ENCODE measurements around the gene LDLRAD1.
"Not testable (repeated sequence)": the region's sequence is repeated elsewhere in the genome, so short reads cannot be mapped to it uniquely, and the experiment has no call there.

LDLRAD1 gene

DNA sequence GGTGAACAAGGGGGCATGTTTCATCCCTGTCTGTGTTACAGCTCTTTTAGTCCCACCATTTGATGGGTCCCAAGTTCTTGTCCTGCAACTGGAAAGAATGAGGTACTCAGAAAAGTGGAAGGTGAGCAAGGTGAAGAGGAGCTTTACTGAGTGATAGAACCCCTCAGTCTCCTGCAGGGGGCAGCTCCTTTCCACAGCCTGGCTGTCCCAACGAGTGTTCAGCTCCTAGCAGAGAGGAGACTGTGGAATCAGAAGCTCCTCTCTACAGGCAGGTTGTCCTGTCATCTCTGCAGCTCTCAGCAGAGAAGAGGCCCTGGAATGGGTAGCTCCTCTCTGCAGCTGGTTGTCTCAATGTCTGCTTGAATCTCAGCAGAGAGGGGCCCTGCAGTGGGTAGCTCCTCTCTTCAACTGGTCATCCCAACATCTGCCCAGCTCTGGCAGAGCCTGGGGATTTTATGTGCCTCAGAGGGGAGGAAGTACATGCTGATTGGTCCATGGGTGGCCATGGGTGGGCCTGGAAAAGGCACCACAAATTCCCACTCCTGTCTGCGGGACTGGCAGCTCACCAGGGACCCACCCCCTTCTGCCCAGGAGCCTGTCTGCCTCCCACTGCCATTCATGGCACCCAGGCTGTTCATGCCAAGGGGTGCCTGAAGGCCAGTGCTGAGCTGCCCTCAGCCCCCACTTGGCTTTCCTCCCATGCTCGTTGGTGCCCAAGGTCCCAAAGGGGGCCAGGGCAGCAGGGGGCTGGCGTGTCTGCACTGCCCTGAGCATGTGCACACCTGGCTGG lies 25.7 kb downstream of the LDLRAD1 start:
- DNase-seq, result no peak

DNA sequence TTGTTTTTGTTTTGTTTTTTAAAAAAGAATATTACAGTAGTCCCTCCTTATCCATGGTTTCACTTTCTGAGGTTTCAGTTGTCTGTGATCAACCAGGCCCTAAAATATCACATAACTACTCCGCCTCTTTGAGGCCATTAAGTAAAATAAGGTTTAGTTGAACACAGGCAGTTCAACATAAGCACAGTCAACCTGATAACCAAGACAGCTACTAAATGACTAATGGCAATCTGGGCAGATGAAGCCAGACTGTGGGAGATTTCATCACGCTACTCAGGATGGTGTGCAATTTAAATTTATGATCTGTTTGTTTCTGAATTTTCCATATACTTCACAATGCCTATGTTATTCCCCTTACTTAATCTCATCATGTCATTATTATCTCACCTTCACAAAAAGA lies 30.1 kb downstream of the LDLRAD1 start:
- DNase-seq, result no peak

DNA sequence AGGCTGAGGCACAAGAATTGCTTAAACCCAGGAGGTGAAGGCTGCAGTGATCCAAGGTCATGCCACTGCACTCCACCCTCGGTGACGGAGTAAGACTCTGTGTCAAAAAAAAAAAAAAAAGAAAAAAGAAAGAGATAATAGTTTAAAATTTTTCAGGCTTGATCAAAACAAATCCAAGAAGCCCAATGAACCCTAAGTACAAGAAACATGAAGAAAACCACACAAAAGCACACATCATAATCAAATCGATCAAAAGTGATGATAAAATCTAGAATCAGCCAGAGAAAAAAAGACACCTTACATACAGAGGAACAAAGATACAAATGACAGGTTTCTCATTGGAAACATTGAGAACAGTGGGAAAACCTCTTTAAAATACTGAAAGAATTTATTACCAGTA lies 31.5 kb downstream of the LDLRAD1 start:
- DNase-seq, result no peak

DNA sequence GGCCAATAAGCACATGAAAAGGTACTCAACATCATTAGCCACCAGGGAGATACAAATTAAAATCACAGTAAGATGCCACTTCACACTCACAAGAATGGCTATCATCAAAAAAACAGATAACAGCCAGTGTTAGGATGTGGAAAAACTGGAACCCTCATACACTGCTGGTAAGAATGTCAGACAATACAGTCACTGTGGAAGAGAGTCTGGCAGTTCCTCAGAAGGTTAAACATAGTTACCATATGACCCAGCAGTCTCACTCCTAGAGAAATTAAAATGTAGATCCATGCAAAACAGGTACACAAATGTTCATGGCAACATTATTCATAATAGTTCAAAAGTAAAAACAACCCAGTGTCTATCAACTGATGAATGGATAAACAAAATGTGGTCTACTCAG lies 33.3 kb downstream of the LDLRAD1 start:
- no peak for DNase-seq

DNA sequence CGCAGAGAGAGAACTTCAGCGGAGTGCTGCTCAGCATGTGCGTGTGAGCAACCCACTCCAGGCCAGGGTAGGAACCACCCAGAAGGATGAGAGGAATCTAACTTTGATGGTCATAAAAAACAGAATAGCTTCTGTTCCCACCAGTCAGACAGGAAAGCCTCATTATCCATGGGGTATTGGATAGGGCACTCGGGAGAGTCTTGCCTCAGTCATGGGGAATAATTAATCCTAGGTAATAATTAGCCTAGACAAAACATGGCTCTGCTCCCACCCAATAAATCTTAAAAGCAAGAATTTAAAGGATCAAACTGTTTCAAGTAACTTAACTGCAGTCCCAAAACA lies 35.3 kb downstream of the LDLRAD1 start:
- no peak for DNase-seq

DNA sequence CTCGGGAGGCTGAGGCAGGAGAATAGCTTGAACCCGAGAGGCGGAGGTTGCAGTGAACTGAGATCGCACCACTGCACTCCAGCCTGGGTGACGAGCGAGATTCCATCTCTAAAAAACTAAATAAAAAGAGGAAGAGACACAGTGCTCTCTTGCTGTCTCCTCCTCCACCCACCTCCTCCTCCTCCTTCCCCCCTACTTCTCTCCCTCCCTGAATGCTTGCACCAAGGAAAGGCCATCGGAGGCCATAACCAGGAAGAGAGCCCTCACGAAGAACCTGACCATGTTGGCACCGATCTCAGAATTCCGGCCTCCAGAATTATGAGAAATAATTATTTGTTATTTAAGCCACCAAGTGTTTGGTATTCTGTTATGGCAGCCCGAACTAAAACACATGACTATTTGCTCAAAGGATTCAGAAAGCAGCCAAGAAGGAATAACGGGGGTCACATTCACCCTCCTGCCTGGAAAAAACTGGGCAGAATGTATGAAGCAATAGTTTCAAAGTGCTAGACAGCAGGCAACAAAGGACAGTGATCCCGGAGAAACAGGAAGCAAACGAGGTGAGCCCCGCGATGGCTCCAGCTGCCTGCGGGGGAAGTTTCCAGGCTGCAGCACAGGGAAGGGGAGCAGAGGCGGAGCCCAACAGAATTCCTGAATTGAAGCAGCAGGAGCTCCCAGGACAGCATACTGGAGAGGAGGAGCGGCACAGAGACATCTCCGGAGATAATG lies 35.8 kb downstream of the LDLRAD1 start:
- DNase-seq, result peak; percentile 69

DNA sequence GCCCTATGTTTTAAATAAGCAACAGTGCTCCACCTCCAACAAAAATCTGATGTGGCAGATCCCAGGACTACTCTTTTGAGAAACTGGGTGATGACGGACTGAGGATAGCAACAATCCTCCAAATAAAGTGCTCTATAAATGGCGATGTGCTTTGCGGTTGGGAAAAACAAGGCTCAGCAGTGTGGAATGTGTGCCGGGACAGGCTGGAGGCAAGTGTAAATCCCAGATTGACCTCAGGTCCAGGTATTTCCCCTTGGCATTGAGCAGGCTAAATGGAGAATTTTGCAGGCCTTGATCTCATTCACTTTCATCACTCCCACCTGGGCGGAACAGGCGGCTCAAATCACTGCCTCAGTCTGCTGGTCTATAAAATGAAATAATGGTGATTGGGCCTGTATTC lies 36.8 kb downstream of the LDLRAD1 start:
- DNase-seq, result no peak

DNA sequence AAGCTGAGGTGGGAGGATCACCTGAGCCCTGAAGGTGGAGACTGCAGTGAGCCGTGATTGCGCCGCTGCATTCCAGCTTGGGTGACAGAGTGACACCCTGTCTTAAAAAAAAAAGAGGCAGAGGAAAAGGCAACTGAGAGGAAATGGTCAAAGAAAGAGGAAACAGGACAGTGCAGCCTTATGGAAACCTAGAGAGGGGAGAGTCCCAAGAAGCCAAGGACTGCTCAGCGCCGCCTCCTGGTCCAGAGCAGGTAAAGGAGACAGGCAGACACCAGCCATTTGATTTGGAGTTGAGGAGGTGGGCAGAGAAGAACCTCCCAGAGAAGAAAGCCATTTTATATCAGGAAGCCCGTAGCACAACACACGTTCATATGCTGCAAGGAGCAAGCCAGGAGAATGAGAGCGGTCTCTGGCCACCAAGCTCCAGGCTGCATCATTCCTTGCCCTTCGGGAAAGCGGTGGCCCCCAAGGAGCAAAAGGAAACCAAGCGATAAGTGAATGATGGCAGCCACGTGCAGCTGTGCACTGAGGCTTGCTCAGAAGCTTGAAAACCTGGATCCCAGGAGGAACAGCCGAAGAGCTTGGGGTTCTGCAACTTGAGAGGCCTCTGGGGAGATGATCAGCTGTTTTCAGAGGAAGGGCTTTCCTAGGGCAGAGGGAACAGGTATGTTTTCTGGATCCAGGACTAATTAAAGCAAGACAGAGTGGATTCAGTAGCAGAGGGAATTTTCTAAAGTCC lies 38.1 kb downstream of the LDLRAD1 start:
- DNase-seq, result no peak

DNA sequence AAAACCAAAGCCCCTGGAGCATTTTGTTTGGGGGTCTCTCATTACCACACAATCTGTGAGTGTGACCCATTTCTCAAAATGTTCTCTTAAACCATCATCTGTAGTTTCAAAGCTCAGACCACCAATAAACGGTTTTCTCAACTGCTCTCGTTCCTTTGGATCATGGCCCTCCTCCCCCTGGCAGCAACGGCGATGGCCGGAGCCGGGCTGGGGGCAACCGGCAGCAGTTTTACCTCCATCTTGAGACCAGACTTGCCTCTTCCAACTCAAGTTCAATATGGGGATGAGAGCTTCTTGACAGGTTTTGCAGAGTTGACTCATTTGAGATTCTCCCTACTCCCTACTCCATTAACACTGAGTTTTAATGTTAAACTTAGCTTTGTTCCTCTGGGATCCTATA lies 42.1 kb downstream of the LDLRAD1 start:
- DNase-seq, result no peak

DNA sequence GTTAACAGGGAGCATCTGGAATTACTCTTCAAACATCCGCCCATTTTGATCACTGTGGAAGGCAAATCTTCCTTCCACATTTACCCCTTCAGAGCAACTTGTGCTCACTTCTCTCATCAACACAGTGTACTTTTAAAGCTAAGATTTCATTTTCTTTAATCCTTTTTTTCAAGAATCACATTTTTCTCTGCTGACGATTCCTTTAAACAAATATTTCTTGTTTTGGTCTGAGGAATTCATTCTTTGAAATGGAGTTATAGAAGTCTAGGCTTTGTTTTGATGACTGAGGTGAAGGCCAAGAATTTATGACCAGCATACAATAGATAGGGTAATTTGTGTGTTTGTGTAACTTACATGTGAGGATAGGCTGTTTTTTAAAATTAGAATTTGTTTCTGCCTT lies 46.3 kb downstream of the LDLRAD1 start:
- DNase-seq, result no peak

DNA sequence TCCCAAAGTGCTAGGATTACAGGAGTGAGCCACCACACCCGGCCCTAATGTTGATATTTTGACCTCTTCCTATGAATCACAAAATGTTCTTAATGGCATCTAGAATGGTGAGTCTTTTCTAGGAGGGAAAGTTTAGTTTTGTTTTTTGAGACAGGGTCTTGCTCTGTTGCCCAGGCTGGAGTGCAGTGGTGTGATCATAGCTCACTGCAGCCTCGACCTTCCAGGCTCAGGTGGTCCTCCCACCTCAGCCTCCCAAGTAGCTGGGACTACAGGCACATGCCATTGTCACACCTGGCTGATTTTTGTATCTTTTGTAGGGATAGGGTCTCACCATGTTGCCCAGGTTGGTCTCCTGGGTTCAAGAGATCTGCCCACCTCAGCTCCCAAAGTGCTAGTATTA lies 48.7 kb downstream of the LDLRAD1 start:
- DNase-seq, result not testable (repeated sequence)

DNA sequence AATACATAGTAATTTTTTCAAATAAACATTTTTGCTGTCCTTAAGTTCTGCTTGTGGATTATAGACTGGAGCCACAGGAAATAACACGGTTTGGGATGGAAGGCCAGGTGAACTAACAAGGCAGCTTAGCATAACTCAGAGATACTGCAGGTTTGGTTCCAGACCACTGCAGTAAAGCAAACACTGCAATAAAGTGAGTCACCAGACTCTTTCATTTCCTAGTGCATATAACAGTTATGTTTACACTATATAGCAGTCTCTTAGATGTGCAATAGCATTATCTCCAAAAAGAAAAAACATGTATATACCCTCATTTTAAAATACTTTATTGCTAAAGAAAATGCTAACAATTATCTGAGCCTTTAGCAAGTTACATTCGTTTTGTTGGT lies 49.9 kb downstream of the LDLRAD1 start:
- DNase-seq, result no peak

DNA sequence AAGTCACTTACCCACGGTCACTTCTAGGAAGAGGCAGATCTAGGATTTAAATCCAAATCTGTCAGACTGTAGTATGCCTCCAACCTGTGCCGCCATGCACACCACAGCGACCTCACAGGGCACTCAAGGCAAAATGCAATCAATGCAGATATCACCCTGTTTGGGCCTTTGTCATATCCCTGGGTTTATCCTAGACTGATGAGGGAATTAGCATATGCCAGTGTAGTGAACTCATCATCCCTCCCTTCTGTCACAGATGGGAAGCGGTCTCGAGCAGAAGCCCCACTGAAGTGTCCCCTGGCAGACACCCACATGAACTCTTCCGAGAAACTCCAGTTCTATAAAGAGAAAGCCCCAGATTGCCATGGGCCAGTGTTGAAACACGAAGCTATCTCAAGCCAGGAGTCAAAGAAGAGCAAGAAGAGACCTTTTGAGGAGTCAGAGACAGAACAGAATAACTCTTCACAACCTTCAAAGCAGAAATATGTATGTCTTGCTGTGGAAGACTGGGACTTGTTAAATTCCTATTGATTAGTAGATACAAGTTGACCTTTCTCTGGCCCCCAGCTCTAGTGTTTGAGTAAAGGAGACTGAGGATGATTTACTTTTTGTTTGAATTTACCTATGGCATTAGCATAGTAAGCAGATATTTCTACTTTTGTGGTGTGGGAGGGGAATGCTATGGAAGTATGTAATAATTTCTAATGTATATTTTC lies 50.4 kb downstream of the LDLRAD1 start:
- DNase-seq, result no peak

DNA sequence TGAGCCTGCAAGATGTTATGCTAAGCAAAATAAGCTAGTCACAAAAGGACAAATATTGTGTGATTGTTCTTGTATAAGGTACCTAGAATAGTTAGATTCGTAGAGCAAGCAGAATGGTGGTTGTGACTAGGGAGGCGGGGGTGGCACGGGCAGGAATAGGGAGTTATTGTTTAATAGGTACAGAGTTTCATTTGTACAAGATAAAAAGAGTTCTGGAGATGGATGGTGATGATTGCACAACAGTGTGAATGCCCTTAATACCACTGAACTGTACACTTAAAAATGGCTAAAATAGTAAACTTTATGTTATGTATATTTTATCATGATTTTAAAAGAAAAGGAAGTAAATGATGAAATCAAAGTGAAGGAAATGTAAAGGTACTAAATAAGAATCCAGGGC lies 51.2 kb downstream of the LDLRAD1 start:
- no peak for DNase-seq

DNA sequence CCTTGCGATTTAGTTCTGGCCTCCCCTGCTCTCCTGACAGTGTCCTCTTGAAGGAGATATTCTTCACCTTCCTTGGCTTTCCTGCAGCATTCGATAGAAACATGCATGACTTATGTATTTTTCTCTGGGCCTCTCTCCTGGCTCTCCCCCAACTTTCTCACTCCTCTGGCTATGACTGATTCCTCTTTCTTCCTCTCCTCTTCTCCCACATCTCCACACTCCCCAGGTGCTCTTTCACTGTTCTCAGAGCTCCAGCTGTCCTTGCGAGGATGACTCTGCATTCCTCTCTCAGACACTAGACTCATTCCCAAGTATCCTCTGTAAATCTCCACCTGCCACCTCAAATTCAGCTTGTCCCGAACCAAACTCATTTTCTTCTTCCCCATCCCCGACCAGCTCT lies 53.9 kb downstream of the LDLRAD1 start:
- no peak for DNase-seq

DNA sequence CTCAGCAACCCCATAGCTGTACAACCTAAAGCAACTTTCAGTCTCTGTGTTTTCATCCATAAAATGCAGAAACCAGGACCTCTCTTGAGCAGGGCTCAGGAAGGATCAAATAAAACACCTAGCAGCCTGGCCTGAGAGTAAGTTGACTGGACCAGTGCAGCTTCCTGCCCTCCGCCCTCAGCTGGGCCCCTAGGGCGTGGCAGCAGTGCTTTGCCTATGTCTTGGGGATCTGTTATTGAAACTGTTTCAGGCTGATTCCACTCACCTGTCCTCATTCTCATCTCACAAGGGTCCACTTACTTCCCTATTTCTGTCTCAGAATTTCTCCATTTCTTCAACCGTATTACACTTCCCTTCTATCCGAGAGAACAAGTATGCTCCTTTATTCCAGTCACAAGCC lies 54.5 kb downstream of the LDLRAD1 start:
- no peak for DNase-seq

DNA sequence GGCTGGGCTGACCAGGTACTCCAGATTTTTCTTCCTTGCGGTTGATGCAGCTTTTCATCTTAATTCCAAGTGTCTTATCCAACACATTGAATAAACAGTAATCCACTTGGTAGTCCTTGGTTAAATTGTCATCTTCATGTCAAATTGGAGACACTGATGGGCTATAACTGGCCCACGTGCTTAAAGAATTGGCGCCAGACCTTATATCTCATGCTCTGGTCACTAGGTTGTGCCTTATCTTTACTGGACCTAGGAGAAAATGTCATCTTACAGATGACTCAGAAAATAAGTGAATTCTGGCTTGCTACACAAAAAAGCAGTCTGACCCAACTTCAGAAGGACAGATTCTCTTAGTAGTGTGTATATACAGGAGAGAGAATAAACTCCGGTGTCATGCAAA lies 55.6 kb downstream of the LDLRAD1 start:
- no peak for DNase-seq

DNA sequence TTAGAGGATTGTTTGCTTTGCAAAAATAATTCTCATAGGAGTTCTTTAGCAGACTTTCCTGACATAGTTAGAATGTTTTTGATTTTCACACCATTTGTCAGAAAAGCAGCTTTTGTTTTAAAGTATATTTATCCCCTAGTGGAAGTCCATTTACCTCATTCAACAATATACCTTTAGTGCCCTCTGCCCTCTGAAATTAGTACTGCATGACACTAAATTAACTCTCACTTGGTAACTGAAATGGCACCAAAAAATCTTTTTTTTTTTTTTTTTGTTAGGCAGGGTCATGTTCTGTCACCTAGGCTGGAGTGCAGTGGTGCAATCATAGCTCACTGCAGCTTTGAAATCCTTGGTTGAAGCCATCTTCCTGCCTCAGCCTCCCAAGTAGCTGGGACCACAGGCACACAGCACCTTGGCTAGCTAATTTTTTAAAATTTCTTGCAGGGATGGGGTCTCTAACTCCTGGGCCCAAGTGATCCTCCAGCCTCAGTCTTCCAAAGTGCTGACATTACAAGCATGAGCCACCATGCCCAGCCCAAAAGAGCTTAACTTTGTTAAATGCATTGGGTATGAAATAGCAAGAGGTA lies 58.2 kb downstream of the LDLRAD1 start:
- DNase-seq, result no peak
